Measurements from ENCODE around the gene GRIN2B. TPM values are rescaled to one million over a fixed set of nuclear protein-coding genes. Genes with fewer than 3 reads are reported as not detected.

GRIN2B gene
- total and polyA plus RNA-seq, 2 of the 13 experiments (the other 11 are each of a cell fraction or from before 2014, with no cell fraction given): 0.05 to 0.13 TPM

DNA sequence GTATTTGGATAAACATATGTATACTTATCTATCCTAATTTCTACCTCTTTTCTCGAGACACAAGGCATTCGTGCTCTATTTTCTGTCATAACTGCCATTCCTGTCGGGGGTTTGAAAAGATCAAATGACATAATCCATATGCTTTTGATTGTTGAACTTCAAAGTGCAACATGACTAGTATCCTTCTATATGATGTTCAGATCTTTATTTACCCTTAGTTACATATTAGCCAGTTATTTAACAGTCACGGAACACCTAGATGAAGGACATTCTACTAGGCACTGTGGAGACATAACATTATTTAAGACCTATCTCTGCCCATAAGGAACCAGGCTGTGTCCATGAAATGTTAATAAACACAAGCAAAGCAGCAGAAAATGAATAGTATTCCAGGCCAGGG lies 11.2 kb upstream of the GRIN2B start (continued):
- no peak for TF ChIP-seq SPEN (CRISPR knock-in tag; IDR thresholded peaks at IDR 0.05; ENCODE audit: low read depth)
- no peak; the same call in 1 of the 2 replicates for TF ChIP-seq ZMYM4 (CRISPR knock-in tag; IDR thresholded peaks at IDR 0.05)
- no peak for TF ChIP-seq ZNF432 (CRISPR knock-in tag; IDR thresholded peaks at IDR 0.05; ENCODE audit: borderline replicate concordance)
- TF ChIP-seq ZIK1 (CRISPR knock-in tag; IDR thresholded peaks at IDR 0.05; ENCODE audit: borderline replicate concordance, low read depth): no peak
- TF ChIP-seq ZNF10 (CRISPR knock-in tag; IDR thresholded peaks at IDR 0.05; ENCODE audit: borderline replicate concordance, low read depth): no peak
- TF ChIP-seq MED13 (CRISPR knock-in tag; IDR thresholded peaks at IDR 0.05): no peak
- TF ChIP-seq TGIF2 (CRISPR knock-in tag; IDR thresholded peaks at IDR 0.05): no peak
- TF ChIP-seq ZNF672 (CRISPR knock-in tag; IDR thresholded peaks at IDR 0.05): no peak
- TF ChIP-seq, protein P1, sequence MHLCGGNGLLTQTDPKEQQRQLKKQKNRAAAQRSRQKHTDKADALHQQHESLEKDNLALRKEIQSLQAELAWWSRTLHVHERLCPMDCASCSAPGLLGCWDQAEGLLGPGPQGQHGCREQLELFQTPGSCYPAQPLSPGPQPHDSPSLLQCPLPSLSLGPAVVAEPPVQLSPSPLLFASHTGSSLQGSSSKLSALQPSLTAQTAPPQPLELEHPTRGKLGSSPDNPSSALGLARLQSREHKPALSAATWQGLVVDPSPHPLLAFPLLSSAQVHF (CRISPR knock-in tag; IDR thresholded peaks at IDR 0.05): no peak
- TF ChIP-seq KDM6A (CRISPR knock-in tag; IDR thresholded peaks at IDR 0.05; ENCODE audit: low read depth): 0 out of 2 replicates have a peak, but pooled peaks have one; percentile 31
- TF ChIP-seq TCF7 (IDR thresholded peaks at IDR 0.05; ENCODE audit: low read depth): peak; percentile 87
- TF ChIP-seq ZNF20 (CRISPR knock-in tag; IDR thresholded peaks at IDR 0.05): no peak
- no peak for TF ChIP-seq NFKB2 (CRISPR knock-in tag; IDR thresholded peaks at IDR 0.05; ENCODE audit: borderline replicate concordance)
- TF ChIP-seq ZFP36 (IDR thresholded peaks at IDR 0.05; ENCODE audit: borderline replicate concordance, low read depth, low read length, partially characterized antibody): no peak
- TF ChIP-seq ZNF891 (CRISPR knock-in tag; IDR thresholded peaks at IDR 0.05): no peak
- TF ChIP-seq, protein P2, sequence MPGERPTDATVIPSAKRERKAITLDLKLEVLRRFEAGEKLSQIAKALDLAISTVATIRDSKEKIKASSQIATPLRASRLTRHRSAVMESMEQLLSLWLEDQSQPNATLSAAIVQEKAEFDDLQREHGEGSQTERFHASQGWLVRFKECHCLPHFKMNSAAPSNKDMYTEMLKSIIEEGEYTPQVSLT (CRISPR knock-in tag; IDR thresholded peaks at IDR 0.05; ENCODE audit: borderline replicate concordance, low read depth): no peak
- TF ChIP-seq ZNF83 (CRISPR knock-in tag; IDR thresholded peaks at IDR 0.05; ENCODE audit: borderline replicate concordance): no peak
- TF ChIP-seq, protein P3, sequence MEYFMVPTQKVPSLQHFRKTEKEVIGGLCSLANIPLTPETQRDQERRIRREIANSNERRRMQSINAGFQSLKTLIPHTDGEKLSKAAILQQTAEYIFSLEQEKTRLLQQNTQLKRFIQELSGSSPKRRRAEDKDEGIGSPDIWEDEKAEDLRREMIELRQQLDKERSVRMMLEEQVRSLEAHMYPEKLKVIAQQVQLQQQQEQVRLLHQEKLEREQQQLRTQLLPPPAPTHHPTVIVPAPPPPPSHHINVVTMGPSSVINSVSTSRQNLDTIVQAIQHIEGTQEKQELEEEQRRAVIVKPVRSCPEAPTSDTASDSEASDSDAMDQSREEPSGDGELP (IDR thresholded peaks at IDR 0.05; ENCODE audit: borderline replicate concordance, low read depth): no peak
- TF ChIP-seq HNRNPUL1 (IDR thresholded peaks at IDR 0.05; ENCODE audit: low read depth, low read length): peak; percentile 63; the same call in 1 of the 2 replicates
- peak; percentile 45 for TF ChIP-seq ELF3 (CRISPR knock-in tag; IDR thresholded peaks at IDR 0.05)
- no peak for TF ChIP-seq DNMT3B (CRISPR knock-in tag; conservative IDR thresholded peaks at IDR 0.05)
- TF ChIP-seq KLF13 (CRISPR knock-in tag; IDR thresholded peaks at IDR 0.05): no peak
- TF ChIP-seq RNF2 (conservative IDR thresholded peaks at IDR 0.05; ENCODE audit: low read depth): 0 out of 2 replicates have a peak, but pooled peaks have one; percentile 31
- TF ChIP-seq, protein P4, sequence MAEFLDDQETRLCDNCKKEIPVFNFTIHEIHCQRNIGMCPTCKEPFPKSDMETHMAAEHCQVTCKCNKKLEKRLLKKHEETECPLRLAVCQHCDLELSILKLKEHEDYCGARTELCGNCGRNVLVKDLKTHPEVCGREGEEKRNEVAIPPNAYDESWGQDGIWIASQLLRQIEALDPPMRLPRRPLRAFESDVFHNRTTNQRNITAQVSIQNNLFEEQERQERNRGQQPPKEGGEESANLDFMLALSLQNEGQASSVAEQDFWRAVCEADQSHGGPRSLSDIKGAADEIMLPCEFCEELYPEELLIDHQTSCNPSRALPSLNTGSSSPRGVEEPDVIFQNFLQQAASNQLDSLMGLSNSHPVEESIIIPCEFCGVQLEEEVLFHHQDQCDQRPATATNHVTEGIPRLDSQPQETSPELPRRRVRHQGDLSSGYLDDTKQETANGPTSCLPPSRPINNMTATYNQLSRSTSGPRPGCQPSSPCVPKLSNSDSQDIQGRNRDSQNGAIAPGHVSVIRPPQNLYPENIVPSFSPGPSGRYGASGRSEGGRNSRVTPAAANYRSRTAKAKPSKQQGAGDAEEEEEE (CRISPR knock-in tag; IDR thresholded peaks at IDR 0.05; ENCODE audit: borderline replicate concordance): no peak
- TF ChIP-seq SP4 (CRISPR knock-in tag; IDR thresholded peaks at IDR 0.05): no peak
- no peak for TF ChIP-seq SMAD1 (CRISPR knock-in tag; IDR thresholded peaks at IDR 0.05; ENCODE audit: borderline replicate concordance, low read depth)
- TF ChIP-seq RARG (CRISPR knock-in tag; IDR thresholded peaks at IDR 0.05; ENCODE audit: low read depth): no peak

All from HepG2 (cell line).